H1 (cell line): Measurements from ENCODE around the gene LRRC4. TPM values are rescaled to one million over a fixed set of nuclear protein-coding genes. Genes with fewer than 3 reads are reported as not detected.

Experiments
- CTCF ChIA-PET: fragments of 300-600 bp; sonication (Branson Sonifier 250); formaldehyde crosslinking; loops from one replicate; lab custom pipeline; 2021; ENCODE audit not compliant: partially characterized antibody; lab: Charles Lee
- POLR2A ChIA-PET: fragments of 300-600 bp; sonication (Branson Sonifier 250); formaldehyde crosslinking; loops from one replicate; lab custom pipeline; 2021; ENCODE audit warnings: inconsistent platforms; ENCODE audit not compliant: partially characterized antibody; lab: Charles Lee
- DNase-seq, 2 experiments: peaks; one replicate each; pipeline versions ENCODE4 v3.0.0 to v3.0.0-alpha.2; 2010 to 2022; ENCODE audit warnings: low spot score in 2 of 2, low read depth in 1 of 2, mixed read lengths in 1 of 2
- FAIRE-seq: peaks from 2 replicates; lab custom pipeline; 2011; peaks lifted over from hg19 to GRCh38; lab: Jason Lieb, UNC
- H2AFZ ChIP-seq: 2 replicates; pipeline ENCODE4 v1.8.1; 2012; ENCODE audit warnings: low read length, inconsistent platforms
- H2AK5ac ChIP-seq: 2 replicates; pipeline ENCODE4 v1.6.1; 2013; ENCODE audit warnings: low read depth, low read length
- H2BK120ac ChIP-seq: replicated peaks from 2 replicates; pipeline ENCODE3; 2013; ENCODE audit warnings: low read depth, low read length, inconsistent platforms
- H2BK12ac ChIP-seq: 2 replicates; pipeline ENCODE4 v1.6.1; 2013; ENCODE audit warnings: low read depth, low read length
- H2BK15ac ChIP-seq: 2 replicates; pipeline ENCODE4 v1.6.1; 2013; ENCODE audit warnings: low read length
- H2BK20ac ChIP-seq: 2 replicates; pipeline ENCODE4 v1.6.1; 2013; ENCODE audit warnings: low read length
- H2BK5ac ChIP-seq: 2 replicates; pipeline ENCODE4 v1.6.1; 2013; ENCODE audit warnings: low read depth, low read length
- H3K14ac ChIP-seq: 2 replicates; pipeline ENCODE4 v1.6.1; 2013; ENCODE audit warnings: inconsistent platforms; ENCODE audit not compliant: insufficient read length
- H3K18ac ChIP-seq: 2 replicates; pipeline ENCODE4 v1.6.1; 2013; ENCODE audit warnings: low read length; ENCODE audit errors: extremely low read depth
- H3K23ac ChIP-seq: 2 replicates; pipeline ENCODE4 v1.6.1; 2013; ENCODE audit warnings: inconsistent platforms; ENCODE audit not compliant: insufficient read length
- H3K23me2 ChIP-seq: 2 replicates; pipeline ENCODE4 v1.6.1; 2013; ENCODE audit warnings: low read depth, low read length
- H3K27ac ChIP-seq: 2 replicates; pipeline ENCODE4 v1.6.1; 2011; ENCODE audit warnings: low read depth, low read length, inconsistent platforms
- H3K27me3 ChIP-seq, 4 experiments: replicated peaks in 1 of 4; 1 replicate in 1 of 4; 2 replicates in 3 of 4; pipeline versions ENCODE4 v1.6.1 to v1.8.1; 2011 to 2013; ENCODE audit warnings: low read length in 3 of 4, mild to moderate bottlenecking in 3 of 4, inconsistent platforms in 2 of 4, mixed read lengths in 2 of 4, moderate library complexity in 1 of 4; ENCODE audit not compliant: control insufficient read depth in 3 of 4, insufficient read depth in 3 of 4; ENCODE audit errors: extremely low read depth in 1 of 4
- H3K36me3 ChIP-seq, 4 experiments: 2 replicates each; pipeline versions ENCODE4 v1.6.1 to v1.8.1; 2011 to 2013; ENCODE audit warnings: mild to moderate bottlenecking in 4 of 4, low read length in 3 of 4, moderate library complexity in 2 of 4, control low read depth in 1 of 4, inconsistent platforms in 1 of 4; ENCODE audit not compliant: insufficient read depth in 4 of 4, control insufficient read depth in 2 of 4
- H3K4ac ChIP-seq: replicated peaks from 2 replicates; pipeline ENCODE3; 2013; ENCODE audit warnings: low read length, low read depth, mixed read lengths, inconsistent platforms; ENCODE audit not compliant: insufficient read length
- H3K4me1 ChIP-seq, 4 experiments: replicated peaks in 1 of 4; 1 replicate in 1 of 4; 2 replicates in 3 of 4; pipeline versions ENCODE4 v1.6.1 to v1.8.1; 2011 to 2013; ENCODE audit warnings: low read length in 3 of 4, inconsistent platforms in 2 of 4, mixed read lengths in 1 of 4; ENCODE audit not compliant: insufficient read depth in 4 of 4, control insufficient read depth in 3 of 4
- H3K4me2 ChIP-seq, 2 experiments: 2 replicates each; pipeline versions ENCODE4 v1.6.1 to v1.8.1; 2011 to 2013; ENCODE audit warnings: low read depth in 2 of 2, low read length in 2 of 2, control low read depth in 1 of 2, inconsistent platforms in 1 of 2, mild to moderate bottlenecking in 1 of 2; ENCODE audit not compliant: insufficient read depth in 1 of 2
- H3K4me3 ChIP-seq, 4 experiments: fragments of 200-600, 300-600 bp in 1 of 4; sonication (generic), shearing (Covaris generic), sonication (Bioruptor Twin) in 1 of 4; 2 replicates each; pipeline versions ENCODE4 v1.5.1 to v1.8.1; 2011 to 2016; ENCODE audit warnings: low read length in 4 of 4, low read depth in 3 of 4, control low read depth in 2 of 4, inconsistent platforms in 2 of 4, mild to moderate bottlenecking in 2 of 4, mixed read lengths in 1 of 4, moderate library complexity in 1 of 4; ENCODE audit not compliant: insufficient read depth in 2 of 4; ENCODE audit errors: extremely low read depth in 1 of 4
- H3K56ac ChIP-seq: replicated peaks from 2 replicates; pipeline ENCODE3; 2013; ENCODE audit warnings: low read depth, mild to moderate bottlenecking, mixed read lengths, low read length, inconsistent platforms; ENCODE audit not compliant: insufficient read length
- H3K79me1 ChIP-seq: 2 replicates; pipeline ENCODE4 v1.6.1; 2013; ENCODE audit warnings: low read depth, low read length, control low read depth
- H3K79me2 ChIP-seq, 2 experiments: 2 replicates each; pipeline versions ENCODE4 v1.6.1 to v1.8.1; 2012 to 2013; ENCODE audit warnings: low read length in 2 of 2, mild to moderate bottlenecking in 2 of 2, inconsistent platforms in 1 of 2; ENCODE audit not compliant: insufficient read depth in 2 of 2, control insufficient read depth in 1 of 2
- H3K9ac ChIP-seq, 4 experiments: replicated peaks in 1 of 4; 1 replicate in 1 of 4; 2 replicates in 3 of 4; pipeline versions ENCODE4 v1.6.1 to v1.8.1; 2011 to 2013; ENCODE audit warnings: low read depth in 3 of 4, low read length in 3 of 4, control low read depth in 2 of 4, mild to moderate bottlenecking in 2 of 4, moderate library complexity in 2 of 4, inconsistent platforms in 1 of 4; ENCODE audit errors: extremely low read depth in 1 of 4
- H3K9me3 ChIP-seq, 2 experiments: 2 replicates each; pipeline versions ENCODE4 v1.6.1 to v1.8.1; 2012 to 2013; ENCODE audit warnings: mild to moderate bottlenecking in 2 of 2, moderate library complexity in 2 of 2, control low read depth in 1 of 2, inconsistent platforms in 1 of 2, low read depth in 1 of 2, low read length in 1 of 2, mixed read lengths in 1 of 2; ENCODE audit not compliant: insufficient read depth in 2 of 2
- H4K20me1 ChIP-seq, 2 experiments: replicated peaks in 1 of 2; 2 replicates each; pipeline versions ENCODE3 to v1.8.1; 2011 to 2013; ENCODE audit warnings: inconsistent platforms in 2 of 2, low read length in 2 of 2, mild to moderate bottlenecking in 1 of 2; ENCODE audit not compliant: insufficient read depth in 2 of 2, control insufficient read depth in 1 of 2
- H4K5ac ChIP-seq: 2 replicates; pipeline ENCODE4 v1.6.1; 2013; ENCODE audit warnings: low read length, low read depth, mixed read lengths, inconsistent platforms; ENCODE audit not compliant: insufficient read length
- H4K8ac ChIP-seq: 2 replicates; pipeline ENCODE4 v1.8.0; 2013; ENCODE audit warnings: mild to moderate bottlenecking, moderate library complexity, low read length, inconsistent platforms; ENCODE audit not compliant: insufficient read depth; ENCODE audit errors: extremely low read depth
- H4K91ac ChIP-seq: replicated peaks from 2 replicates; pipeline ENCODE3; 2013; ENCODE audit warnings: low read length, mixed read lengths, inconsistent platforms; ENCODE audit not compliant: insufficient read length
- ASH2L ChIP-seq: fragments of 200-600, 300-600 bp; sonication (generic); IDR thresholded peaks from one replicate; pipeline ENCODE4 v1.7.1; 2017; ENCODE audit warnings: low read length
- CTCF ChIP-seq, 3 experiments: IDR thresholded peaks; 1 replicate in 2 of 3; 2 replicates in 1 of 3; pipeline versions ENCODE4 v1.5.1 to v1.6.1; 2011; ENCODE audit warnings: low read length in 3 of 3, mild to moderate bottlenecking in 3 of 3, inconsistent platforms in 2 of 3, low read depth in 1 of 3, moderate library complexity in 1 of 3; ENCODE audit not compliant: insufficient read depth in 1 of 3; ENCODE audit errors: control extremely low read depth in 1 of 3
- KDM5A ChIP-seq: fragments of 200-600 bp; IDR thresholded peaks from 2 replicates; pipeline ENCODE4 v1.7.1; 2012; ENCODE audit warnings: mild to moderate bottlenecking, low read length, inconsistent platforms, mixed read lengths
- MAFK ChIP-seq: IDR thresholded peaks from 2 replicates; pipeline ENCODE4 v1.6.1; 2012; ENCODE audit warnings: low read depth, mild to moderate bottlenecking, improper control_type of control experiment, low read length
- NRF1 ChIP-seq: IDR thresholded peaks from 2 replicates; pipeline ENCODE4 v1.6.1; 2011; ENCODE audit warnings: mild to moderate bottlenecking, low read depth, low read length, improper control_type of control experiment
- SUZ12 ChIP-seq: fragments of 200-600 bp; sonication (generic); IDR thresholded peaks from 2 replicates; pipeline ENCODE4 v1.6.1; 2012; ENCODE audit warnings: mild to moderate bottlenecking, inconsistent platforms, low read length, moderate library complexity, mixed read lengths
- TAF7 ChIP-seq: optimal IDR thresholded peaks from 2 replicates; pipeline ENCODE3; 2011; ENCODE audit warnings: low read depth, mild to moderate bottlenecking, inconsistent platforms, low read length, moderate library complexity, borderline replicate concordance
- WGBS, 2 experiments: shearing (Covaris generic) in 1 of 2; methylation state at CpG; one replicate each; pipeline versions ENCODE4 v1.1.6 to v1.1.7; 2013 to 2015; ENCODE audit warnings: low lambda C conversion rate in 2 of 2, mixed read lengths in 2 of 2, inconsistent platforms in 1 of 2, low coverage in 1 of 2, missing lambda C conversion rate in 1 of 2; ENCODE audit not compliant: insufficient replicate concordance in 2 of 2, insufficient coverage in 1 of 2, insufficient read length in 1 of 2; ENCODE audit errors: extremely low coverage in 1 of 2, missing lambda C conversion rate in 1 of 2; 5-methylcytosine and 5-hydroxymethylcytosine counted together
- polyA plus RNA-seq, 7 experiments: library from polyadenylated mRNA; depleted of rRNA in 3 of 7; stranded (reverse) in 5 of 7; unstranded in 2 of 7; fragments of >200 nt in 5 of 7; fragments of 200-250 nt in 2 of 7; gene quantifications; 1 replicate in 5 of 7; 2 replicates in 1 of 7; 4 replicates in 1 of 7; pipeline versions ENCODE4 v1.2.1 to v1.2.3, GENCODE V29; 2011 to 2013; ENCODE audit warnings: missing spikeins in 2 of 7, mixed read lengths in 2 of 7
- total RNA-seq: library from RNA; stranded (reverse); fragmentation: NEBNext Ultra II Directional; extraction: Animal tissue kit (Norgen Biotek cat#: 25700); gene quantifications from 2 replicates; pipeline ENCODE4 v1.2.1, GENCODE V29; 2021

The LRRC4 gene
- total and polyA plus RNA-seq, 2 of the 8 experiments (the other 6 are each of a cell fraction or from before 2014, with no cell fraction given) = 13.4 to 16.4 TPM

GRCh38 chr7:128026551-128026950, 4.7 kb downstream of the LRRC4 start:
- no peak overlapping the region for H2BK5ac ChIP-seq
- H3K23me2 ChIP-seq = peaks cover 9% of the 10 kb centered on the region
- no peak for FAIRE-seq
- no peak overlapping the region for H3K4me2 ChIP-seq
- H2AFZ ChIP-seq = no peak overlapping the region
- CTCF ChIA-PET = interaction anchor here (0.6 to 3.8 kb wide), 8 partner anchors 9 to 322 kb away, joined by 3 to 23 read pairs (median 3); no protein-coding TSS in a partner anchor
- H4K5ac ChIP-seq = no peak overlapping the region
- H3K18ac ChIP-seq = no peak overlapping the region
- H3K4me3 ChIP-seq = no peak overlapping the region
- no peak overlapping the region for H3K9ac ChIP-seq
- H4K91ac ChIP-seq = no peak overlapping the region
- DNase-seq = no peak
- H3K23ac ChIP-seq = no peak overlapping the region
- POLR2A ChIA-PET = interaction anchor here (0.6 to 1.5 kb wide), 3 partner anchors 7 to 401 kb away, joined by 3 to 5 read pairs (median 3); no protein-coding TSS in a partner anchor
- H3K4me1 ChIP-seq = peaks cover 8 to 23% (median 12%) of the 10 kb centered on the region in 4 experiments
- no peak overlapping the region for H2BK15ac ChIP-seq
- peaks cover 2% of the 10 kb centered on the region; the same call in 1 of the 2 replicates for H3K79me1 ChIP-seq
- H2BK12ac ChIP-seq = no peak overlapping the region
- H3K27me3 ChIP-seq = peaks cover 0 to 8% (median 3%) of the 10 kb centered on the region in 4 experiments; a peak in 5 of 7 replicates
- peaks cover 0 to 34% of the 10 kb centered on the region in 2 experiments; a peak in 2 of 4 replicates for H3K79me2 ChIP-seq
- peaks cover 16 to 22% of the 10 kb centered on the region in 2 experiments for H4K20me1 ChIP-seq
- H3K36me3 ChIP-seq = peaks cover 0 to 4% (median 1%) of the 10 kb centered on the region in 4 experiments; a peak in 2 of 8 replicates
- no peaks in the 10 kb centered on the region for H3K9me3 ChIP-seq
- H2AK5ac ChIP-seq = no peak overlapping the region
- no peak overlapping the region for H4K8ac ChIP-seq
- no peak overlapping the region for H2BK120ac ChIP-seq
- no peak overlapping the region for H3K4ac ChIP-seq
- no peak overlapping the region for H3K56ac ChIP-seq
- no peak overlapping the region for H3K14ac ChIP-seq
- H3K27ac ChIP-seq = no peak overlapping the region
- WGBS, 2 experiments = 73% methylated on average over 2 of the region's 2 CpGs; no CpG with 5 or more reads in 1 of the 2 experiments
- TF ChIP-seq TAF7 = no peak
- TF ChIP-seq CTCF (IDR thresholded peaks at IDR 0.05; ENCODE audit: control extremely low read depth in 1 of 3, insufficient read depth in 1 of 3, low read depth in 1 of 3, low read length in 3 of 3) = no peak
- TF ChIP-seq SUZ12 = no peak
- no peak for TF ChIP-seq MAFK
- TF ChIP-seq NRF1 = no peak
- no peak for TF ChIP-seq KDM5A
- TF ChIP-seq ASH2L = no peak
- no peak overlapping the region for H2BK20ac ChIP-seq
